Testis (tissue), 2 donors: ENCODE data around the gene TOLLIP.

Experiments
- CTCF ChIP-seq, 3 experiments: fragments of 450-650 bp in 2 of 3; fragments of 200-600 bp in 1 of 3; sonication (generic) in 1 of 3; IDR thresholded peaks; one replicate each; pipeline ENCODE4 v1.5.1; 2016 to 2019; ENCODE audit warnings: antibody characterized with exemption in 3 of 3, mild to moderate bottlenecking in 2 of 3, moderate library complexity in 1 of 3
- POLR2A ChIP-seq: fragments of 450-650 bp; IDR thresholded peaks from one replicate; pipeline ENCODE4 v1.6.1; 2017; ENCODE audit warnings: antibody characterized with exemption, mild to moderate bottlenecking, moderate library complexity

GRCh38 chr11:1335264-1335810 is 25.9 kb upstream of the TOLLIP start:
- TF ChIP-seq CTCF (IDR thresholded peaks at IDR 0.05) (no peak), POLR2A (no peak)
